PC-9 (cell line): ENCODE results near the gene CACHD1. TPM values are rescaled to one million over a fixed set of nuclear protein-coding genes. Genes with fewer than 3 reads are reported as not detected.
"Not testable (repeated sequence)": the region's sequence is repeated elsewhere in the genome, so short reads cannot be mapped to it uniquely, and the experiment has no call there.

ENCODE experiments used
- BruUV-seq: library from RNA; stranded (reverse); fragments of 400-500 nt; replicated peaks from 2 replicates; lab custom pipeline; 2021; lab: Mats Ljungman, UMichigan
- CTCF ChIA-PET: fragments of 300-600 bp; sonication (Branson Sonifier 250); formaldehyde crosslinking; loops from one replicate; lab custom pipeline; 2022; ENCODE audit warnings: antibody characterized with exemption; lab: Charles Lee
- POLR2A ChIA-PET: fragments of 300-600 bp; sonication (Branson Sonifier 250); formaldehyde crosslinking; loops from one replicate; lab custom pipeline; 2022; ENCODE audit warnings: antibody characterized with exemption; ENCODE audit not compliant: unreplicated experiment; lab: Charles Lee
- DNase-seq, 2 experiments: peaks; one replicate each; pipeline versions ENCODE4 v3.0.0 to v3.0.0-alpha.2; 2015 to 2022; ENCODE audit warnings: mixed read lengths in 1 of 2
- H2AFZ ChIP-seq: fragments of 200-600 bp; sonication (generic); 2 replicates; pipeline ENCODE4 v1.8.1; 2017; ENCODE audit warnings: antibody characterized with exemption
- H3F3A ChIP-seq: fragments of 200-600 bp; sonication (generic); 2 replicates; pipeline ENCODE4 v1.8.1; 2017; ENCODE audit warnings: antibody characterized with exemption, mild to moderate bottlenecking, low read depth; ENCODE audit not compliant: insufficient read depth
- H3K27ac ChIP-seq: fragments of 200-600 bp; sonication (generic); 2 replicates; pipeline ENCODE4 v1.6.1; 2016; ENCODE audit warnings: mixed run types
- H3K27me3 ChIP-seq: fragments of 200-600 bp; sonication (generic); 2 replicates; pipeline ENCODE4 v1.6.1; 2016; ENCODE audit warnings: low read depth, mixed run types; ENCODE audit not compliant: insufficient read depth
- H3K36me3 ChIP-seq: fragments of 200-600 bp; sonication (generic); 2 replicates; pipeline ENCODE4 v1.6.1; 2016; ENCODE audit warnings: low read depth, mixed run types
- H3K4me1 ChIP-seq: fragments of 200-600 bp; sonication (generic); replicated peaks from 2 replicates; pipeline ENCODE4 v1.6.1; 2016; ENCODE audit warnings: mixed run types; ENCODE audit not compliant: insufficient read depth
- H3K4me2 ChIP-seq: fragments of 200-600 bp; sonication (generic); 2 replicates; pipeline ENCODE4 v1.6.1; 2017; ENCODE audit warnings: mixed run types
- H3K4me3 ChIP-seq: fragments of 200-600 bp; sonication (generic); 2 replicates; pipeline ENCODE4 v1.6.1; 2016; ENCODE audit warnings: mixed run types
- H3K79me2 ChIP-seq: fragments of 200-600 bp; sonication (generic); 2 replicates; pipeline ENCODE4 v1.6.1; 2017; ENCODE audit warnings: low read depth, mixed run types
- H3K9me2 ChIP-seq: fragments of 200-600 bp; sonication (generic); 2 replicates; pipeline ENCODE4 v1.8.1; 2017; ENCODE audit warnings: mild to moderate bottlenecking; ENCODE audit not compliant: insufficient read depth
- H3K9me3 ChIP-seq: fragments of 200-600 bp; sonication (generic); 2 replicates; pipeline ENCODE4 v1.8.1; 2016; ENCODE audit warnings: low read depth; ENCODE audit not compliant: insufficient read depth
- H4K20me1 ChIP-seq: fragments of 200-600 bp; sonication (generic); 2 replicates; pipeline ENCODE4 v1.8.1; 2017; ENCODE audit not compliant: insufficient read depth
- CTCF ChIP-seq: fragments of 200-600 bp; sonication (generic); conservative IDR thresholded peaks from 2 replicates; pipeline ENCODE4 v1.6.1; 2017; ENCODE audit warnings: mixed run types, antibody characterized with exemption, mild to moderate bottlenecking, moderate library complexity
- EZH2 ChIP-seq: fragments of 200-600 bp; sonication (generic); IDR thresholded peaks from 2 replicates; pipeline ENCODE4 v1.8.0; 2017; ENCODE audit warnings: antibody characterized with exemption, low read depth
- intact Hi-C: fragments of 100-400 bp; cut with micrococcal nuclease; formaldehyde crosslinking; loops from one replicate; pipeline ENCODE4 v1.10.0; 2022; ENCODE audit not compliant: unreplicated experiment
- total RNA-seq: library from RNA; stranded (reverse); gene quantifications from 2 replicates; pipeline ENCODE4 v1.2.3, GENCODE V29; 2021

Gene CACHD1
- total RNA-seq, 1 experiment from 2014 or later: 3.1 TPM

DNA sequence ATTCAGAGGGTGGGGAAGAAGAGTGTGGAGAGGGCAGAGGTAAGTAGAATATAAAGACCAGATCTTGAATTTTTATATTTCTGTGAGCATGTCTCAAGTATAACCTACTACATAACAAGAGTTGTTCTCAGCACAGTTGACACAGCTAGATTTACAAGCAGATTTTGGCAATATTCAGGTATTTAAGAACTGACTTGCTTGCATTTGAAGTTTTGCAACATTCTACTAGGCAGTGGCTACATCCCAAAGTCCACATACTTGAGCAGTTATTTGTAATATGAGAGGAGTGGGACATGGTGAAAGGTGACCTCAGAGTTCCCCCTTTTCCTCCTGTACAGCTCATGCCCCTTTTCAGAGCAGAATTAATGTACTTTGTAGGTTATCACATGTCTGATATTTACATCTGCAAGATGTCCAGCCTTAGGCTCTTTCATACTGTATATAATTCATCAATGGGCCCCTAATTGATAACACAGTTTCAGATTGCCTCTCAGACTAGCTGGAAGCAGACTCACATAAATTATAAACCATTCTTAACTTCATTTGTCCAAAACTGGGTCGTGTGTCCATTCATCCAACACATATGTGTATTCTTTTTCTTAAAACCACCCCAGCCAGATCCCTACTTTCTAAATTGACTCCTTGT lies 138.2 kb downstream of the CACHD1 start:
- no peak overlapping the region for H3K4me2 ChIP-seq
- H3K79me2 ChIP-seq: no peaks in the 10 kb centered on the region
- no peaks in the 10 kb centered on the region for H4K20me1 ChIP-seq
- CTCF ChIA-PET: no interaction called here
- no peak overlapping the region for H3K4me3 ChIP-seq
- no peak for DNase-seq
- H3K9me3 ChIP-seq: peaks cover 3% of the 10 kb centered on the region; the same call in 1 of the 2 replicates
- POLR2A ChIA-PET: no interaction called here
- H3K9me2 ChIP-seq: no peaks in the 10 kb centered on the region
- H2AFZ ChIP-seq: no peak overlapping the region
- no peaks in the 10 kb centered on the region for H3K27me3 ChIP-seq
- no peak overlapping the region for H3K27ac ChIP-seq
- BruUV-seq: no TSS peak
- TF ChIP-seq CTCF: no peak
- TF ChIP-seq EZH2: no peak
- intact Hi-C loops: no loop called here
- no peaks in the 10 kb centered on the region for H3K36me3 ChIP-seq
- no peaks in the 10 kb centered on the region for H3K4me1 ChIP-seq
- H3F3A ChIP-seq: no peaks in the 10 kb centered on the region

GRCh38 chr1:64608651-64609048 lies 138.7 kb downstream of the CACHD1 start:
- no peak overlapping the region for H2AFZ ChIP-seq
- H3K27ac ChIP-seq: no peak overlapping the region
- no peaks in the 10 kb centered on the region for H3F3A ChIP-seq
- H3K9me3 ChIP-seq: peaks cover 3% of the 10 kb centered on the region; the same call in 1 of the 2 replicates
- H4K20me1 ChIP-seq: no peaks in the 10 kb centered on the region
- no TSS peak for BruUV-seq
- H3K9me2 ChIP-seq: no peaks in the 10 kb centered on the region
- DNase-seq: no peak
- no peak overlapping the region for H3K4me3 ChIP-seq
- H3K4me2 ChIP-seq: no peak overlapping the region
- no peaks in the 10 kb centered on the region for H3K36me3 ChIP-seq
- no peaks in the 10 kb centered on the region for H3K79me2 ChIP-seq
- no peaks in the 10 kb centered on the region for H3K4me1 ChIP-seq
- H3K27me3 ChIP-seq: no peaks in the 10 kb centered on the region
- ChIA-PET POLR2A (no interaction called here), CTCF (no interaction called here)
- TF ChIP-seq EZH2: no peak
- TF ChIP-seq CTCF: no peak
- intact Hi-C loops: no loop called here

- H3K4me2 ChIP-seq, H3K4me1 ChIP-seq, H2AFZ ChIP-seq, H3K27me3 ChIP-seq, H4K20me1 ChIP-seq, CTCF ChIA-PET, H3K9me2 ChIP-seq, H3K27ac ChIP-seq, POLR2A ChIA-PET, H3K4me3 ChIP-seq, intact Hi-C loops, BruUV-seq, H3K36me3 ChIP-seq, H3K79me2 ChIP-seq, DNase-seq, H3K9me3 ChIP-seq, H3F3A ChIP-seq: not testable (repeated sequence)
Observed at GRCh38 chr1:64610950-64611349, 141.0 kb downstream of the CACHD1 start.

DNA sequence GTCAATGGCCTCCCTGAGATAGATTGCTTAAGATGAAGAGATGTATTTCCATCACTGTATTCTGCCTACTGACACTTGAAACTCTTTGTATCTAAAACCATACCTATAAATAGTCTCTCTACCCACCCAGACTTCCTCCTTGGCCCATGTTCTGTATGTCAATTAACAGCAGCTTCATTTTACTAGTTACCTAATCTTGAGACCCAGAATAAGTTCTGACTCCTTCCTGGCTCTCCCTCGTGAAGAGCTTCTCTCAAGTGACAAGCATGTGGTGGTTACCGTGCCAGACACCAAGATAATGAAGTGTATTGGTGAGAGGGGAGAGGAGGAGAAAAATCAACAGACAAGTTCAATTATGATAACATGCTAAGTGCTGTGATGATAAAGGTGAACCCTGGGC lies 146.1 kb downstream of the CACHD1 start:
- Histone ChIP-seq H3K9me3 (no peaks in the 10 kb centered on the region), H3K4me2 (no peak overlapping the region), H3K36me3 (no peaks in the 10 kb centered on the region), H2AFZ (no peak overlapping the region), H3K4me3 (no peak overlapping the region), H3K9me2 (no peaks in the 10 kb centered on the region), H3K79me2 (no peaks in the 10 kb centered on the region), H3K4me1 (no peaks in the 10 kb centered on the region), H3K27ac (no peak overlapping the region), H4K20me1 (no peaks in the 10 kb centered on the region), H3K27me3 (no peaks in the 10 kb centered on the region), H3F3A (no peaks in the 10 kb centered on the region)
- TF ChIP-seq EZH2 (no peak), CTCF (no peak)
- ChIA-PET POLR2A (no interaction called here), CTCF (no interaction called here)
- DNase-seq: no peak
- intact Hi-C loops: no loop called here
- BruUV-seq: no TSS peak
